ENCODE measurements around the gene DESI1.
A peak's percentile ranks its signal among the peaks of the same experiment; 100 is the strongest.
"Not testable (repeated sequence)": the region's sequence is repeated elsewhere in the genome, so short reads cannot be mapped to it uniquely, and the experiment has no call there.

DESI1 gene

DNA sequence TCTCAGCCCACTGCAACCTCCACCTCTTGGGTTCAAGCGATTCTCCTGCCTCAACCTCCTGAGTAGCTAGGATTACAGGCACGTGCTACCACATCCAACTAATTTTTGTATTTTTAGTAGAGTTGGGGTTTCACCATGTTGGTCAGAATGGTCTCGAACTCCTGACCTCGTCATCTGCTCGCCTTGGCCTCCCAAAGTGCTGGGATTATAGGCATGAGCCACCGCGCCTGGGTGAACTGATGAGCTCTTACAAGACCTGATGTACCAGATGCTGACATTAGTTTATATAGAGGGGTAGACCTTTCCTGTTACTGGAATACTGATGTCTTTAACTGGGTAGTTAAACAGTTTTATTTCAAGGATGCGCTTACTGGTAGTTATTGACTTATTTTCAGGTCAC, 13.8 kb upstream of the DESI1 start:
- DNase-seq (ENCODE audit: low read depth in 2 of 2): not testable (repeated sequence)

- not testable (repeated sequence) for DNase-seq (ENCODE audit: low read depth in 2 of 2)
These were observed 10.8 kb upstream of the DESI1 start for GRCh38 chr22:41631615-41632014.

DNA sequence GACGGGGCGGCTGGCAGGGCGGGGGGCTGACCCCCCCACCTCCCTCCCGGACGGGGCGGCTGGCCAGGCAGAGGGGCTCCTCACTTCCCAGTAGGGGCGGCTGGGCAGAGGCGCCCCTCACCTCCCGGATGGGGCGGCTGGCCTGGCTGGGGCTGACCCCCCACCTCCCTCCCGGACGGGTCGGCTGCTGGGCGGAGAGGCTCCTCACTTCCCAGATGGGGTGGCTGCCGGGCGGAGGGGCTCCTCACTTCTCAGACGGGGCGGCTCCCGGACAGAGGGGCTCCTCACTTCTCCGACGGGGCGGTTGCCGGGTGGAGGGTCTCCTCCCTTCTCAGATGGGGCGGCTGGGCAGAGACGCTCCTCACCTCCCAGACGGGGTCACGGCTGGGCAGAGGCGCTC, 10.3 kb upstream of the DESI1 start:
- DNase-seq (ENCODE audit: low read depth in 2 of 2): not testable (repeated sequence)

GRCh38 chr22:41625577-41625976, 4.7 kb upstream of the DESI1 start:
- DNase-seq (ENCODE audit: low read depth in 2 of 2): no peak

GRCh38 chr22:41621911-41622179, 1.0 kb upstream of the DESI1 start:
- DNase-seq (ENCODE audit: low read depth in 2 of 2): no peak

DNA sequence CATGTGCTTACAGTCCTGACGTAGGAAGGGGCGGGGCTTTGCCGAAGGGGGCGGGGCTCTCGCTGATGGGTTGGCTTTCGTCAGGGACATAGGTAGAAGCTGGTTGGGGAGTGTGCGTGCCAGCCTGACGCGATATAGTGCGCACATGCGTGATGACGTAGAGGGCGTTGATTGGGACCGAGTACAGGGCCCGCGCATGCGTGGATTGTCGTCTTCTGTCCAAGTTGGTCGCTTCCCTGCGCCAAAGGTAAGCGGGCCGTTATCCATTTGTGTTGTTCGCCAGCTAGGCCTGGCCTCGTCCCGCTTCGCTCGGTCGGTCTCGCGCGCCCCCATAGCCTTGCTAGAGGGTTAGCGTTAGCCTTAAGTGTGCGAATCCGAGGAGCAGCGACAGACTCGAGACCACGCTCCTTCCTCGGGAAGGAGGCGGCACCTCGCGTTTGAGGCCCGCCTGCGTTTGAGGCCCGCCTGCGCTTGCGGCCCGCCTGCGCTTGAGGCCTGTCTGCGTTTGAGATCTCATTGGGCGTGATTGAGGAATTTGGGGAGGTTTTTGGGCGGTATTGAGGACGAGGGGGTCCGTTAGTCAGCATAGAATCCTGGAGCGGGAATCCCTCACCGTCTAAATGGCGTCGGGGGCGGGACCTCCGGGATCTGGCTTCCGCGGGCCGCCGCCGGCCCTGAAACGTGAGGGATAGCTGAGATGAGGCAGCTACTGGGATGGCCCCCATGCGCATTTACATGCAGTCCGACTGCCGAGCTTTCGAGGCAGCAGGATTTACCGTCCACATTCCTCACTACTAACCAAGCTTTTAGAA, 462 bp upstream of the DESI1 start, which contains the start of gene XRCC6:
Gene XRCC6, plus strand, starts transcription at position 197 of the 812 bp plus-strand sequence. CDS start 710 bp downstream, outside the sequence.
- DNase-seq (ENCODE audit: low read depth in 2 of 2): peak; percentile 100

DNA sequence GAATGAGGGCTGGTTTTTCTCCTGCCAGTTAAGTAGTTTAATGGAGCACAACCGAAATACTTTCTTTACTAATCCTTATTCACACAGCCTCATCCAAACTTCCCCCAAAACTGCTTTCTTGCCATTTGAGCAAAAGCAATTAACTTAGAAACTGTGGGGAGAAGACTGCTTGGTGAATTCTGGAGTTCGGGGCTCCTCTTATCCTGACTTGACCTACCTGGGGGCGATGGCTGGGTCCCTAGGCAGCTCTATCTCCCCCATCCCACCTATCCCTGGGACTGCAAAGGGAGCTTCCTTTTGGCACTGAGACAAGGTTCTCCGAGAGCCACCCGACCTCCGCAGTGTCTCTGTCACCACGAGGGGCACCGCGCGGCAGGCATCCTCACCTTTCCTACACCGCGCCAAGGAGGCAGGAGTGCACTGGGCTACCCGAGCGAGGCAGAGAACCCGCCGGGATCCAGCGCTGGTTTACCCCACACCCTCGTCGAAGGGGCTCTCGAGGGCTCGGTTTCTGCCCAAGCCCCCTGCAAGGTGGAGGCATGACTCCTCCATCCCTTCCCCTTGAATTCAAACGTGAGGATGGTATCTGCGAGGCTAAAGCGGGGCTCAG, 759 bp downstream of the DESI1 start:
- peak in 1 of 2 donors; percentile 21 for DNase-seq (ENCODE audit: low read depth in 2 of 2)

GRCh38 chr22:41613456-41613855, 7.4 kb downstream of the DESI1 start:
- no peak for DNase-seq (ENCODE audit: low read depth in 2 of 2)

DNA sequence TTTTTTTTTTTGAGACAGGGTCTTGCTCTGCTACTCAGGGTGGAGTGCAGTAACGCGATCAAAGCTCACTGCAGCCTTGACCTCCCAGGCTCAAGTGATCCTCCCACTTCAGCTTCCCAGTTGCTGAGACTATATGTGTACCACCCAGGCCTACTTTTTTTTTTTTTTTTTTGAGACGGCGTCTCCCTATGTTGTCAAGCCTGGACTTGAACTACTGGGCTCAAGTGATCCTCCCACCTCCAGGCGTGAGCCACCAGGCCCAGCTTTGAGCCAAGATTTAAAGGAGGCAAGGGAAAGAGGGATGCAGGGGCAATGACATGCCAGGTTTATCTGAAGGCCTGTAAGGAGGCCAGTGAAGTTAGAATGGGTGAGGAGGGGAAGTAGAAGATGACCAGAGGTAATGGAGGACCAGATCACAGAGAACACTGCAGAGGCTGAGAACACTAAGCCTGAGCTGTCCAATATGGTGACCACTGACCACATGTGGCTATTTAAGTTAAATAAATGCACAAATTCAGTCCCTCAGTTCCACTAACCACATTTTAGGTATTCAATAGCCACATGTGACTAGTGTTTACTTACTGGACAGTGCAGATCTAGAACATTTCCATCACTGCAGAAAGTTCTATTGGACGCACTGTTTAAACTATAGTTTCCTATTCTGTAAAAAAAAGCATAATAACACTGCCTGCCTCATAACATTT, 8.1 kb downstream of the DESI1 start:
- no peak for DNase-seq (ENCODE audit: low read depth in 2 of 2)

DNA sequence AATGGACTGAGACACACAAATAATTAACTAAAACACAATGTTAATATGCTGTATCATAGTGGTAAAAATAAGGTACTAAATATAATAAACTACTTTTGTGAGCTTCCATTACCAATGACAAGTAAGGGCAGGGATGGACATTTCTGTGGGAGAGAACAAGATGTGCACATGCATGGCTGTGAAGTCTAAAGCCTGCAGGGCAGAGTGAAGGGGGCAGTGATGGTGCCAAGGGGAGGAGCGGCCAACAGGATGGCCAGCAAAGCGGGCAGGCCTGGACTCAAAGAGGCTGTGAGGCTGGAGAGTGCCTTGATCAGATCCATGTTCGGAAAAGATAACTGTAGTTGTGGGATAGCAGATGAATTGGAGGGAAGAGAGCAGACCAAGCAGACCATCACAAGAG, 12.5 kb downstream of the DESI1 start:
- DNase-seq (ENCODE audit: low read depth in 2 of 2): no peak

GRCh38 chr22:41603873-41604332, 16.9 kb downstream of the DESI1 start:
- peak in 1 of 2 donors; percentile 10 for DNase-seq (ENCODE audit: low read depth in 2 of 2)

- no peak for DNase-seq (ENCODE audit: low read depth in 2 of 2)
These were observed 19.9 kb downstream of the DESI1 start for GRCh38 chr22:41600976-41601375.

DNA sequence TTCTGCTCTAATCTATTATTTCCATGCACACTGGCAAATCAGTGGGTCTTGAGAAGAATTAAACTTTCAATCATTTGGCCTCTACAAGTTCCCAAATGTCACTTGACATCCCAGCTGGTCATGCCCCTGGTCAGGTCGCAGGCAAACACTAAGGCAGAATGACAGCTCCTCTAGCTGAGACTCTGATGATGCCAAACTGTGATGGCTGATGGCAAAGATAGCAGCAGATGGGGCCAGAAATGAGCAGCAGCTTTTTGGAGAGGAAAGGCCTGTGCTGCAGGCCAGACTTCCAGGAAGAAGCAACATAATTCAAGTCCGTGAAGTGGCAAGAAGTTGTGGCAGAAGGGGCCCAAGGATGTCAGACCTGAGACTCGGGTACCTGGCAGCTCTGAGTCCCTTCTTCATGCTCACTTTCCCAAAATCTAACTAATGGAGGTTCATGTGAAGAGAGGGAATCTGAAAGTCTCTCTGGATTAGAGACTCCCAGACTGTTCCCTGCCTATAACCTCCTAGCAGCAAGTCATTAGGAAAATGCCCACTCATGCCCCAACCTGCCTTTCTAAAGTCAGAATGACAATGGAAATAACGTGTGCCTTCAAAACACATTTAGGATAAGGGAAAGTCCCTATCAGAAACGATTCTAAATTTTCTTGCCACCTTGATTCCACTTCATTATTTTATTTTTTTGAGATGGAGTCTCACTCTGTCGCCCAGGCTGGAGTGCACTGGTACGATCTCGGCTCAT, 21.8 kb downstream of the DESI1 start:
- no peak for DNase-seq (ENCODE audit: low read depth in 2 of 2)

DNA sequence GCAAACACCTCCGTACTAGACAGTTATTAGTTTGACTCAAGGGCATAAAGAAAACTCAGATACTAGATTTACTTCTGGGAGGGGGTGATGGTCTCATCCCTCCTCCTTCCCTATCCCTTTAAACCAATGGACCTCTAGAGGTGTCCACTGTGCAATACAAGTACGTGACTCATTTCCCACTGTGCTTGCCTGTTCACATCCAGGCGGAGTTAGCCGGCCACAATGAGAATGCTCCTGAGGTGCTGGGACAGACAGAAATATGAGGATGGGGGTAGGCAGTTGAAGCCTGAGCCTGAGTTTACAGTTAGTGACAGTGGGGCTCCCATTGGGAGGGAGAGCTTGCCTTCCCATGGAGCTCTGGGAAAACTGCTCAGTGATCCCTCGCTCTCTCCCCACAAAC, 22.8 kb downstream of the DESI1 start:
- DNase-seq (ENCODE audit: low read depth in 2 of 2): no peak

DNA sequence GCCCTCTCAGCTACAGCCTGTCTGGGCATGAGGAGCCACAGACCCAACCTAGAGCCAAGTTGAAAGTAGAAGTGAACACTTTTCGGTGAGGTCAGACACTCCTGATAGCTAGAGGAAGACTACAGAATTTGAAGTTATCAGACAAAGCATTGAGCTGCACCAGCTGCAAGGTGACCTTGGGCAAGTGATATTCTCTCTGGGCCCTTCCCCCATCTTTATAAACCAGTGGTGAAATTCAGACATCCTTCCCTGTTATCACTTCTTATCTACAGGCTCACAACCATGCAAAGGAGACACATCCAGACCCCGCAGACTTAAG, 23.2 kb downstream of the DESI1 start:
- DNase-seq (ENCODE audit: low read depth in 2 of 2): no peak

- no peak for DNase-seq (ENCODE audit: low read depth in 2 of 2)
These were observed 23.8 kb downstream of the DESI1 start for GRCh38 chr22:41596776-41597634.

DNA sequence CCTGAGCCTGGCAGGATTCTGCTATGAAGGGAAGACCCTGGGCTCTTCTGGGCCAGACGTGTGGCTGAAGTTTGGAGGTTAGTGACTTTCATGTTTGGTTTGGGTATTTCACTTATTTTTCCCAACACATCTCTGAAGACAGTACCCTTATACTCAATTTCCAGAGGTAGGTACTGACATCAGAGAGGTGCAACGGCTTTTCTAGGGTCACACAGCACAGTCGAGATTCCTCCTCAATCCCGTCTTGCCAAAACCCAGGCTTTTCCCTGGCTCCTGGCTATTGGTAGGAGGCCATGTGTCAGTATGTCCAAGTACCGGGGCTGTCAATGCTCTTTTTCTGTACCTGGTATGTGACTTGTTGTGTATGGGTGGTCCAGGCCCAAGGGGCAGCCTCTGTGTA, 25.1 kb downstream of the DESI1 start:
- DNase-seq (ENCODE audit: low read depth in 2 of 2): no peak

DNA sequence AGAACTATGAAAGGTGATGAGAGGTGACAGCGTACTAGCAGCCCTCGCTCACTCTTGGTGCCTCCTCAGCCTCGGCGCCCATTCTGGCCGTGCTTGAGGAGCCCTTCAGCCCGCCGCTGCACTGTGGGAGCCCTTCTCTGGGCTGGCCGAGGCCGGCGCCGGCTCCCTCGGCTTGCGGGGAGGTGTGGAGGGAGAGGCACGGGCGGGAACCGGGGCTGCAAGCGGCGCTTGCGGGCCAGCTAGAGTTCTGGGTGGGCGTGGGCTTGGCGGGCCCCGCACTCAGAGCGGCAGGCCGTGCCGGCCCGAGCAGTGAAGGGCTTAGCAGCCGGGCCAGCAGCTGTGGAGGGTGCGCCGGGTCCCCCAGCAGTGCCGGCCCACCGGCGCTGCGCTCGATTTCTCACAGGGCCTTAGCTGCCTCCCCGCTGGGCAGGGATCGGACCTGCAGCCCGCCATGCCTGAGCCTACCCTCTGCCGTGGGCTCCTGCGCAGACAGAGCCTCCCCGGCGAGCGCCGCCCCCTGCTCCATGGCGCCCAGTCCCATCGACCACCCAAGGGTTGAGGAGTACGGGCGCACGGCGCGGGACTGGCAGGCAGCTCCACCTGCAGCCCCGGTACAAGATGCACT, 27.4 kb downstream of the DESI1 start:
- not testable (repeated sequence) for DNase-seq (ENCODE audit: low read depth in 2 of 2)

GRCh38 chr22:41589391-41590241, 31.2 kb downstream of the DESI1 start, which contains the start of gene PMM1:
Gene PMM1, minus strand, starts transcription at chr22:41589840. Its CDS starts 35 bp downstream, at chr22:41589805.
- peak; percentile 100 for DNase-seq (ENCODE audit: low read depth in 2 of 2)

- no peak for DNase-seq (ENCODE audit: low read depth in 2 of 2)
These were observed 33.5 kb downstream of the DESI1 start for GRCh38 chr22:41587347-41587723.

All from stimulated activated CD4-positive, alpha-beta T cell treated with anti-CD3 and anti-CD28 coated beads, Interleukin-1b, Interleukin-23, amount 100 ng/mL, for 1 hour (primary cell).